Measurements from ENCODE around the gene C1GALT1C1L.

- TF ChIP-seq CTCF (IDR thresholded peaks at IDR 0.05; ENCODE audit: low read length) (no peak), EZH2 (optimal IDR thresholded peaks at IDR 0.05; ENCODE audit: low read depth, low read length) (no peak), EZH2phosphoT487 (IDR thresholded peaks at IDR 0.05; ENCODE audit: low read length) (no peak)
These were observed 16.3 kb upstream of the C1GALT1C1L start for GRCh38 chr2:43692428-43692994.
